Dedifferentiated amniotic fluid mesenchymal stem cell (primary cell): Measurements from ENCODE around the gene SLC5A11.
"Not testable (repeated sequence)": the region's sequence is repeated elsewhere in the genome, so short reads cannot be mapped to it uniquely, and the experiment has no call there.

Experiments used
- DNase-seq: peaks from one replicate; pipeline ENCODE4 v3.0.0-alpha.2; 2016; ENCODE audit errors: extremely low spot score

Gene SLC5A11

GRCh38 chr16:24834459-24835335 is 11.1 kb upstream of the SLC5A11 start:
- peak; percentile 18 for DNase-seq

GRCh38 chr16:24836836-24837235 is 8.9 kb upstream of the SLC5A11 start:
- no peak for DNase-seq

GRCh38 chr16:24837969-24838368 is 7.8 kb upstream of the SLC5A11 start:
- no peak for DNase-seq

- DNase-seq, result peak; percentile 31
Measured at GRCh38 chr16:24838554-24839266, 7.1 kb upstream of the SLC5A11 start.

GRCh38 chr16:24839347-24839972 is 6.3 kb upstream of the SLC5A11 start:
- DNase-seq, result no peak

GRCh38 chr16:24841291-24841690 is 4.5 kb upstream of the SLC5A11 start:
- DNase-seq, result no peak

GRCh38 chr16:24844101-24845030 is 1.4 kb upstream of the SLC5A11 start:
- no peak for DNase-seq

- DNase-seq, result not testable (repeated sequence)
Measured at GRCh38 chr16:24845031-24845365, 765 bp upstream of the SLC5A11 start.

GRCh38 chr16:24846548-24847357 is 990 bp downstream of the SLC5A11 start:
- DNase-seq, result no peak

- no peak for DNase-seq
Measured at GRCh38 chr16:24847358-24847664, 1.5 kb downstream of the SLC5A11 start.

- DNase-seq, result no peak
Measured at GRCh38 chr16:24848065-24848464, 2.3 kb downstream of the SLC5A11 start.

- no peak for DNase-seq
Measured at GRCh38 chr16:24849641-24850040, 3.9 kb downstream of the SLC5A11 start.

- no peak for DNase-seq
Measured at GRCh38 chr16:24850289-24850938, 4.7 kb downstream of the SLC5A11 start.

- no peak for DNase-seq
Measured at GRCh38 chr16:24851700-24852099, 5.9 kb downstream of the SLC5A11 start.

GRCh38 chr16:24852281-24852721 is 6.5 kb downstream of the SLC5A11 start:
- no peak for DNase-seq

- no peak for DNase-seq
Measured at GRCh38 chr16:24853169-24853824, 7.5 kb downstream of the SLC5A11 start.

GRCh38 chr16:24853830-24854229 is 8.1 kb downstream of the SLC5A11 start:
- DNase-seq, result no peak

GRCh38 chr16:24854607-24855171 is 8.9 kb downstream of the SLC5A11 start:
- no peak for DNase-seq

GRCh38 chr16:24855678-24856077 is 9.9 kb downstream of the SLC5A11 start:
- no peak for DNase-seq
